PC-3 (cell line): ENCODE measurements around the gene ARHGAP25. TPM values are rescaled to one million over a fixed set of nuclear protein-coding genes. Genes with fewer than 3 reads are reported as not detected.

Source experiments
- ATAC-seq: fragments of 200-7000 bp; cut with Tn5 transposase; 2 replicates; pipeline ENCODE4 v1.9.1; 2020; ENCODE audit warnings: mild to moderate bottlenecking, moderate library complexity
- BruUV-seq: library from RNA; stranded (reverse); fragments of 400-500 nt; replicated peaks from 2 replicates; lab custom pipeline; 2021; lab: Mats Ljungman, UMichigan
- CTCF ChIA-PET: fragments of 300-600 bp; sonication (Branson Sonifier 250); formaldehyde crosslinking; loops from one replicate; lab custom pipeline; 2022; ENCODE audit warnings: antibody characterized with exemption; lab: Charles Lee
- POLR2A ChIA-PET: fragments of 300-600 bp; sonication (Branson Sonifier 250); formaldehyde crosslinking; loops from one replicate; lab custom pipeline; 2022; ENCODE audit warnings: antibody characterized with exemption; ENCODE audit not compliant: unreplicated experiment; lab: Charles Lee
- DNase-seq: peaks from one replicate; pipeline ENCODE4 v3.0.0-alpha.2; 2015
- H2AFZ ChIP-seq: fragments of 300-600 bp; sonication (generic); 2 replicates; pipeline ENCODE4 v1.6.0; 2016; ENCODE audit warnings: antibody characterized with exemption, low read length
- H3F3A ChIP-seq: fragments of 300-600 bp; sonication (generic); one replicate; pipeline ENCODE4 v1.6.0; 2017; ENCODE audit warnings: antibody characterized with exemption, low read length, control low read depth, mild to moderate bottlenecking; ENCODE audit not compliant: unreplicated experiment
- H3K27ac ChIP-seq: fragments of 300-600 bp; sonication (generic); 2 replicates; pipeline ENCODE4 v1.5.1; 2016; ENCODE audit warnings: mild to moderate bottlenecking, low read length
- H3K27me3 ChIP-seq: fragments of 300-600 bp; sonication (generic); 2 replicates; pipeline ENCODE4 v1.6.1; 2016; ENCODE audit warnings: low read length, mixed read lengths
- H3K36me3 ChIP-seq: fragments of 300-600 bp; sonication (generic); 2 replicates; pipeline ENCODE4 v1.6.1; 2016; ENCODE audit warnings: low read depth, mixed run types, low read length, mixed read lengths
- H3K4me1 ChIP-seq: fragments of 300-600 bp; sonication (generic); 2 replicates; pipeline ENCODE4 v1.5.1; 2016; ENCODE audit warnings: low read length; ENCODE audit not compliant: insufficient read depth
- H3K4me2 ChIP-seq: fragments of 300-600 bp; sonication (generic); 2 replicates; pipeline ENCODE4 v1.6.0; 2016; ENCODE audit warnings: low read length
- H3K4me3 ChIP-seq: fragments of 300-600 bp; sonication (generic); 2 replicates; pipeline ENCODE4 v1.5.1; 2016; ENCODE audit warnings: mild to moderate bottlenecking, low read length, mixed read lengths
- H3K79me2 ChIP-seq: fragments of 300-600 bp; sonication (generic); 2 replicates; pipeline ENCODE4 v1.6.1; 2017; ENCODE audit warnings: low read length, mixed read lengths
- H3K9ac ChIP-seq: fragments of 300-600 bp; sonication (generic); 2 replicates; pipeline ENCODE4 v1.6.0; 2016; ENCODE audit warnings: mild to moderate bottlenecking, low read length
- H3K9me2 ChIP-seq: fragments of 300-600 bp; sonication (generic); replicated peaks from 2 replicates; pipeline ENCODE4 v1.6.1; 2016; ENCODE audit warnings: mixed run types, low read length, mixed read lengths
- H3K9me3 ChIP-seq: fragments of 300-600 bp; sonication (generic); 2 replicates; pipeline ENCODE4 v1.6.1; 2016; ENCODE audit warnings: low read length, mixed read lengths
- H4K20me1 ChIP-seq: fragments of 300-600 bp; sonication (generic); 2 replicates; pipeline ENCODE4 v1.6.1; 2016; ENCODE audit warnings: low read length, mixed read lengths
- EZH2 ChIP-seq: fragments of 300-600 bp; sonication (generic); IDR thresholded peaks from one replicate; pipeline ENCODE4 v1.6.1; 2017; ENCODE audit warnings: antibody characterized with exemption, mild to moderate bottlenecking, low read length; ENCODE audit not compliant: unreplicated experiment
- EZH2phosphoT487 ChIP-seq: fragments of 300-600 bp; sonication (generic); IDR thresholded peaks from 2 replicates; pipeline ENCODE4 v1.6.1; 2018; ENCODE audit warnings: mild to moderate bottlenecking, antibody characterized with exemption, low read length, borderline replicate concordance
- intact Hi-C: fragments of 100-400 bp; cut with micrococcal nuclease; formaldehyde crosslinking; loops from 2 replicates; pipeline ENCODE4 v1.9.0; 2023
- total RNA-seq: library from RNA; depleted of rRNA; stranded (reverse); fragments of >200 nt; gene quantifications from 2 replicates; pipeline ENCODE4 v1.2.3, GENCODE V29; 2014
- TF ChIP-seq, protein P1 (sequence below): fragments of 300-600 bp; sonication (generic); conservative IDR thresholded peaks from 2 replicates; pipeline ENCODE4 v1.5.1; 2017; ENCODE audit warnings: antibody characterized with exemption, low read depth, mild to moderate bottlenecking, low read length

Gene ARHGAP25
- total RNA-seq, 1 experiment from 2014 or later: not detected

DNA sequence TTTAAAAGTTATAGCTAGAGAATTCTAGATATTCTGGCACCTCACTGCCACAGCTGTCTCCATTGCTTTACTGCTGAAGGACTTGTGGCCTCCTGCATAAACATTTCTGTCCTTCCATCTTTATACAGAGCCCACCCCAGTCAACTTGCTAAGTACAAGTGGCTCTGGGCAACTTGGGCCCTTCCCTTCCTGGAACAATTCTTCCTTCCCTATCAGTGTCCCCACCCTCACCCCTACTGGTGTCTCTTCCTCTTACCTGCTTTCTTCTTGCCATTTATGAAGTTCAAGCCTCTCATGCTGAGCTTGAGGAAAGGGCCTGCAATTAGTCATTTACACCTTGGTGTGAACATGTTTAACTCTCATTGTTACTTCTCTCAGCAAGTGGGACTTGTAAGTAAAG, 45.0 kb downstream of the ARHGAP25 start:
- CTCF ChIA-PET: no interaction called here
- Histone ChIP-seq H2AFZ (no peak overlapping the region), H3K36me3 (no peaks in the 10 kb centered on the region), H3K27ac (no peak overlapping the region), H3K9me2 (no peaks in the 10 kb centered on the region), H3K79me2 (no peaks in the 10 kb centered on the region), H3K4me1 (no peaks in the 10 kb centered on the region), H3K9me3 (no peaks in the 10 kb centered on the region), H3K4me2 (no peak overlapping the region), H4K20me1 (no peaks in the 10 kb centered on the region), H3F3A (no peaks in the 10 kb centered on the region), H3K4me3 (no peak overlapping the region), H3K27me3 (peaks cover 17% of the 10 kb centered on the region; the same call in 1 of the 2 replicates), H3K9ac (no peak overlapping the region)
- TF ChIP-seq, protein P1, sequence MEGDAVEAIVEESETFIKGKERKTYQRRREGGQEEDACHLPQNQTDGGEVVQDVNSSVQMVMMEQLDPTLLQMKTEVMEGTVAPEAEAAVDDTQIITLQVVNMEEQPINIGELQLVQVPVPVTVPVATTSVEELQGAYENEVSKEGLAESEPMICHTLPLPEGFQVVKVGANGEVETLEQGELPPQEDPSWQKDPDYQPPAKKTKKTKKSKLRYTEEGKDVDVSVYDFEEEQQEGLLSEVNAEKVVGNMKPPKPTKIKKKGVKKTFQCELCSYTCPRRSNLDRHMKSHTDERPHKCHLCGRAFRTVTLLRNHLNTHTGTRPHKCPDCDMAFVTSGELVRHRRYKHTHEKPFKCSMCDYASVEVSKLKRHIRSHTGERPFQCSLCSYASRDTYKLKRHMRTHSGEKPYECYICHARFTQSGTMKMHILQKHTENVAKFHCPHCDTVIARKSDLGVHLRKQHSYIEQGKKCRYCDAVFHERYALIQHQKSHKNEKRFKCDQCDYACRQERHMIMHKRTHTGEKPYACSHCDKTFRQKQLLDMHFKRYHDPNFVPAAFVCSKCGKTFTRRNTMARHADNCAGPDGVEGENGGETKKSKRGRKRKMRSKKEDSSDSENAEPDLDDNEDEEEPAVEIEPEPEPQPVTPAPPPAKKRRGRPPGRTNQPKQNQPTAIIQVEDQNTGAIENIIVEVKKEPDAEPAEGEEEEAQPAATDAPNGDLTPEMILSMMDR: no peak
- no peak for TF ChIP-seq EZH2phosphoT487
- TF ChIP-seq EZH2: no peak
- BruUV-seq: no TSS peak
- intact Hi-C loops: no loop called here
- POLR2A ChIA-PET: no interaction called here
- DNase-seq: no peak
- ATAC-seq: no peak

DNA sequence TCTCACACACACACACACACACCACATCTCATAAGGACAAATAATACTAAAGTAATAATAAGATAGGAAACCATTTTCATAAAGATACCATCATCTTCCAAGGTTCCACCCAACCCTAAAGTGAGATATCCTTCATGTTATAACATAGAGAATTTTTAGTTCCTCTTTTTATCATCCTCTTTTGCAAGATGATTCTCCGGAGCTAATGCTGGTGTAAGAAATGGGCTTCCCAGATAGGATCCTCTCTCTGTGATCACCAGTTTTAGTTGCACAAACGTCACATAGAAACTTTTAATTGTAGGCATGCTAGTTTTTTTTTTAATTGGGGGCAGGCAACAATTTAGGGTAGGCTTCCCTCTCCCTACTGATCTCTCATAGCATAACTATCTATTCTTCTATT, 49.6 kb downstream of the ARHGAP25 start:
- no peak overlapping the region for H3K27ac ChIP-seq
- ChIA-PET CTCF (no interaction called here), POLR2A (no interaction called here)
- no peak for TF ChIP-seq EZH2phosphoT487
- TF ChIP-seq, protein P1: no peak
- TF ChIP-seq EZH2: no peak
- no peak overlapping the region for H3K4me2 ChIP-seq
- DNase-seq: no peak
- no peaks in the 10 kb centered on the region for H3K4me1 ChIP-seq
- H3K79me2 ChIP-seq: no peaks in the 10 kb centered on the region
- intact Hi-C loops: no loop called here
- no peak overlapping the region for H3K4me3 ChIP-seq
- no peaks in the 10 kb centered on the region for H4K20me1 ChIP-seq
- H3K27me3 ChIP-seq: peaks cover 54% of the 10 kb centered on the region
- no peaks in the 10 kb centered on the region for H3K9me3 ChIP-seq
- no peak for ATAC-seq
- H2AFZ ChIP-seq: no peak overlapping the region
- H3K9me2 ChIP-seq: no peaks in the 10 kb centered on the region
- H3K36me3 ChIP-seq: no peaks in the 10 kb centered on the region
- no TSS peak for BruUV-seq
- no peaks in the 10 kb centered on the region for H3F3A ChIP-seq
- H3K9ac ChIP-seq: no peak overlapping the region

DNA sequence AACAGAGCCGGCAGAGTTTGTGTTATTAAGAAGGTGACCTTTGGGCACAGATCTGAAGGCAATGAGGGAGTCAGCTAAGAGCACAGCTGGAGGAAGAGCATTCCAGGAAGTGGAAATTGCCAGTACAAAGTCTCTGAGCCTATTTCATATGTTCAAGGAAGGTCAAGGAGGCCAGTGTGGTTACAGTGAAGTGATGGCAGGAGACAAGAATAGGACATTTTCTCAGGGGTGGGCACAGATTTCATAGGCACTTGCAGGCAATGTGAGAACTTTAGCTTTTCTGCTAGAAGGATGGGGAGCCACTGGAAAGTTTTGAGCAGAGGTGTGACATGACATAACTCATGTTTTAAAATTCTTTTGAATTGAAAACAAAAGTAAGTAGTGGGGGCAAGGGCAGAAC, 50.3 kb downstream of the ARHGAP25 start:
- no peak overlapping the region for H3K9ac ChIP-seq
- H2AFZ ChIP-seq: no peak overlapping the region
- H3K9me3 ChIP-seq: no peaks in the 10 kb centered on the region
- H3K27ac ChIP-seq: no peak overlapping the region
- CTCF ChIA-PET: no interaction called here
- H3K27me3 ChIP-seq: peaks cover 52% of the 10 kb centered on the region
- H3K36me3 ChIP-seq: no peaks in the 10 kb centered on the region
- H3K4me3 ChIP-seq: no peak overlapping the region
- no peaks in the 10 kb centered on the region for H3K4me1 ChIP-seq
- ATAC-seq (no peak), DNase-seq (no peak)
- no peaks in the 10 kb centered on the region for H4K20me1 ChIP-seq
- H3K4me2 ChIP-seq: no peak overlapping the region
- no peak for TF ChIP-seq EZH2phosphoT487
- TF ChIP-seq, protein P1: no peak
- TF ChIP-seq EZH2: no peak
- H3K9me2 ChIP-seq: no peaks in the 10 kb centered on the region
- no TSS peak for BruUV-seq
- POLR2A ChIA-PET: no interaction called here
- no peaks in the 10 kb centered on the region for H3K79me2 ChIP-seq
- intact Hi-C loops: no loop called here
- no peaks in the 10 kb centered on the region for H3F3A ChIP-seq
